Fibroblast of lung (primary cell): ENCODE data around the gene GALNT2.

ENCODE experiments used
- EZH2 ChIP-seq: IDR thresholded peaks from 2 replicates; pipeline ENCODE4 v1.5.1; 2012; ENCODE audit warnings: low read length, control low read depth, mild to moderate bottlenecking; ENCODE audit errors: missing control alignments
- TF ChIP-seq, protein P1 (sequence below), 2 donors: IDR thresholded peaks in 1 of 2; conservative IDR thresholded peaks in 1 of 2; 1 replicate in 1 of 2; 2 replicates in 1 of 2; pipeline ENCODE4 v1.5.1; 2011 to 2012; ENCODE audit warnings: low read length in 2 of 2, control low read depth in 1 of 2, inconsistent platforms in 1 of 2, low read depth in 1 of 2, mild to moderate bottlenecking in 1 of 2

DNA sequence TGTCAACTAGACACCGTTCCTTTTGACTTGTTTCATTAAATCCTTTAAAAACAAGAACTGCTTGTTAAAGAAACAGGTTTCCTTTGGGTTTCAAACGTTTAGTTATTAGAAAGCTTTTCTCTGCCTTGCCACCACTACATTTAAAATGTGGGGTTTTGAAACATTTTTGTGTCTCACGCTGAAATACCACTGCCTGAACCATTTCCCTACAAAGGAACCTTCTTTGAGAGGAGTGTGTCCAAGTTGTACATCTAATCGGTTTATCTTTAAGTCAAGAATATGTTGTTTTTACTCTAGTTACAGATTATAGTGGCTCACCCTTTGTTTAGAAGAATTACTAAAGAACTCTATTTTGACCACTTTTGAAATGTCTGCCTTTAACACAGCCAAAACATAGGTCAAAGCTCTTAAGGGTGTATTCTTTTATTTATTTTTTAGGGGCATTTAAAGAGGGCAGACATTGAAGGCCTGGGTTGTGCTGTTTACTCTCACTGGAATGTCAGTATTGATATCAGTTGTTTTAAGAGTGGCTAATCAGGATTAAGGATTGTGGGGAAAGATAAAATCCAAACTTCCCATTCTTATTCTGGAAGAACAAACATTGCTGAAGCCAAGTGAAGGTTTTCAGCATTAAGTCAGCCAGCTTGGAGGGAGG, 143.4 kb downstream of the GALNT2 start:
- TF ChIP-seq, protein P1, sequence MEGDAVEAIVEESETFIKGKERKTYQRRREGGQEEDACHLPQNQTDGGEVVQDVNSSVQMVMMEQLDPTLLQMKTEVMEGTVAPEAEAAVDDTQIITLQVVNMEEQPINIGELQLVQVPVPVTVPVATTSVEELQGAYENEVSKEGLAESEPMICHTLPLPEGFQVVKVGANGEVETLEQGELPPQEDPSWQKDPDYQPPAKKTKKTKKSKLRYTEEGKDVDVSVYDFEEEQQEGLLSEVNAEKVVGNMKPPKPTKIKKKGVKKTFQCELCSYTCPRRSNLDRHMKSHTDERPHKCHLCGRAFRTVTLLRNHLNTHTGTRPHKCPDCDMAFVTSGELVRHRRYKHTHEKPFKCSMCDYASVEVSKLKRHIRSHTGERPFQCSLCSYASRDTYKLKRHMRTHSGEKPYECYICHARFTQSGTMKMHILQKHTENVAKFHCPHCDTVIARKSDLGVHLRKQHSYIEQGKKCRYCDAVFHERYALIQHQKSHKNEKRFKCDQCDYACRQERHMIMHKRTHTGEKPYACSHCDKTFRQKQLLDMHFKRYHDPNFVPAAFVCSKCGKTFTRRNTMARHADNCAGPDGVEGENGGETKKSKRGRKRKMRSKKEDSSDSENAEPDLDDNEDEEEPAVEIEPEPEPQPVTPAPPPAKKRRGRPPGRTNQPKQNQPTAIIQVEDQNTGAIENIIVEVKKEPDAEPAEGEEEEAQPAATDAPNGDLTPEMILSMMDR (conservative IDR thresholded peaks at IDR 0.05 in 1 of 2, IDR thresholded peaks at IDR 0.05 in 1 of 2; ENCODE audit: low read depth in 1 of 2, low read length in 2 of 2) = no peak
- TF ChIP-seq EZH2 = no peak
